ENCODE measurements around the gene FAM184A.
"Not testable (repeated sequence)": the region's sequence is repeated elsewhere in the genome, so short reads cannot be mapped to it uniquely, and the experiment has no call there.

The FAM184A gene, protein sequence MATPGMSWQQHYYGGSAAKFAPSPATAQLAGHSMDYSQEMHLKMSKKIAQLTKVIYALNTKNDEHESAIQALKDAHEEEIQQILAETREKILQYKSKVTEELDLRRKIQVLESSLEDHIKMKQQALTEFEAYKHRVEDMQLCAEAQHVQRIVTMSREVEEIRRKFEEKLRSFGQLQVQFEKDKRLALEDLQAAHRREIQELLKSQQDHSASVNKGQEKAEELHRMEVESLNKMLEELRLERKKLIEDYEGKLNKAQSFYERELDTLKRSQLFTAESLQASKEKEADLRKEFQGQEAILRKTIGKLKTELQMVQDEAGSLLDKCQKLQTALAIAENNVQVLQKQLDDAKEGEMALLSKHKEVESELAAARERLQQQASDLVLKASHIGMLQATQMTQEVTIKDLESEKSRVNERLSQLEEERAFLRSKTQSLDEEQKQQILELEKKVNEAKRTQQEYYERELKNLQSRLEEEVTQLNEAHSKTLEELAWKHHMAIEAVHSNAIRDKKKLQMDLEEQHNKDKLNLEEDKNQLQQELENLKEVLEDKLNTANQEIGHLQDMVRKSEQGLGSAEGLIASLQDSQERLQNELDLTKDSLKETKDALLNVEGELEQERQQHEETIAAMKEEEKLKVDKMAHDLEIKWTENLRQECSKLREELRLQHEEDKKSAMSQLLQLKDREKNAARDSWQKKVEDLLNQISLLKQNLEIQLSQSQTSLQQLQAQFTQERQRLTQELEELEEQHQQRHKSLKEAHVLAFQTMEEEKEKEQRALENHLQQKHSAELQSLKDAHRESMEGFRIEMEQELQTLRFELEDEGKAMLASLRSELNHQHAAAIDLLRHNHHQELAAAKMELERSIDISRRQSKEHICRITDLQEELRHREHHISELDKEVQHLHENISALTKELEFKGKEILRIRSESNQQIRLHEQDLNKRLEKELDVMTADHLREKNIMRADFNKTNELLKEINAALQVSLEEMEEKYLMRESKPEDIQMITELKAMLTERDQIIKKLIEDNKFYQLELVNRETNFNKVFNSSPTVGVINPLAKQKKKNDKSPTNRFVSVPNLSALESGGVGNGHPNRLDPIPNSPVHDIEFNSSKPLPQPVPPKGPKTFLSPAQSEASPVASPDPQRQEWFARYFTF

DNA sequence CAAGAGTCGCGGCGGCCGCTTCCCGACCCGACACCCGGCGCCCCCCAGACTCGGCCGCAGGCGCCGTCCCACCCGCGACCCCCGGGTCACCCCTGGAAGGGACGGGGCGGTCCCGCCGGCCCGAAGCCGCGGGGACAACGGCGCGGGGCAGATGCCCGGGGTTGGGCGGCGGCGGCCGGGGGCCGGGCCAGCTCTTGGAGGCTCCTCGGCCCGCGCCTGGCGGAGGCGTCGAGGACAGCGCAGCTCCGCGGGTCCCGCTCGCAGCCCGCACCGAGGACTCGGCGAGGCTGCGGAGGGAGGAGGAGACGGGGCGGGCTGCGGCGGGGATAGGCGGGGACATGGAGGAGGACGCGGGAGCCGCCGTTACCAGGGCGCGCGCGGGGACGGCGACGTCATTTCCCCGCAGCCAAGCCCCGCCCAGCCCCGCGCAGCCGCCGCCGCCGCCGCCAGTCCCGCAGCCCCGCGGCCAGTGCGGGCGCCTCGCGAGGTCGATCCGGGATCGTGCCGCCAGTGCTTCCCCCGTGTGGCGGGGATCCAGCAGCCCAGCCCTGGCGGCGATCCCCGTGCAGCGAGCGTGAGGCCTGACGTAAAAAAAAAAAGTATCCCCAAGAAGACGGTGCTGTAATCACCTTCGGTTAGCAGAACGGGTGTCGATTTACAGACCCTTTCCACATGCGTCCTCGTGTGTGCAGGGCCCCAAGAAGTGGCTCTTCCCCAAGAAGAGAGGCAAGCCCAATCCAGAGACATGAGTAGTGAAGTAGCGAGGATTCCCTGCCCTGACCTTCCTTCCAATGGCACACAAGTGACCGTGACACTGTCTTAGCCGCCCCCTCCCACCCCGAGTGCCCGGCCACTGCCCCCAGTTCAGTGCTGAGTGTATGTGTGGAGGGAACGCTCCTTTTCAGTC is at the start of gene FAM184A:
Gene FAM184A (minus strand): TSS at position 289 of the 907 bp plus-strand sequence. CDS start 365 bp downstream, outside the sequence.
- H3K4me3 ChIP-seq (ENCODE audit: low read depth, low read length), result peak within 1 kb of the TSS; percentile 58
- DNase-seq (ENCODE audit: low read depth), result peak; percentile 14

GRCh38 chr6:119127627-119128026 is 49.2 kb upstream of the FAM184A start:
- no peak overlapping the region for H3K4me3 ChIP-seq (ENCODE audit: low read depth, low read length)
- DNase-seq (ENCODE audit: low read depth), result no peak

GRCh38 chr6:119126826-119127225 is 48.4 kb upstream of the FAM184A start:
- no peak for DNase-seq (ENCODE audit: low read depth)
- H3K4me3 ChIP-seq (ENCODE audit: low read depth, low read length), result no peak overlapping the region

- DNase-seq (ENCODE audit: low read depth), result no peak
- H3K4me3 ChIP-seq (ENCODE audit: low read depth, low read length), result no peak overlapping the region
Measured at GRCh38 chr6:119126140-119126539, 47.7 kb upstream of the FAM184A start.

DNA sequence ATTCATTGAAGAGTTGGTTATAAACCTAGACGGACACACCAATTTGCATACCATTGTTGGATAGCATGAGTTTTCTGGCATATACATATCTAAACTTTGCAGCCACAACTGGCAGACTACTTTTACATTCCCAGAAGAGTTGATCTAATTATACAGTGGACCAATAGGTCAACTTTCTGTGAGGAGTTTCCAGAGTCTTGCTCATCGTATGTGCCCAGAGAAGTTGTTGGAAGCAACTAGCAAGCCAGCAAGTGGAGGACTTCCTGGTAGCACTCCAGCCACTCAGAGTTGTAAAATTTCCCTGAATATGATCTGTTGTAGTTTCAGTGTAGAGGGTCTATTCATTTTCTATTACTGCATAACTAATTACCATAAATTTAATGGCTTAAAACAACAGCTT is 47.1 kb upstream of the FAM184A start:
- H3K4me3 ChIP-seq (ENCODE audit: low read depth, low read length), result no peak overlapping the region
- DNase-seq (ENCODE audit: low read depth), result no peak

- DNase-seq (ENCODE audit: low read depth), result no peak
- no peak overlapping the region for H3K4me3 ChIP-seq (ENCODE audit: low read depth, low read length)
Measured at GRCh38 chr6:119124079-119124824, 45.8 kb upstream of the FAM184A start.

DNA sequence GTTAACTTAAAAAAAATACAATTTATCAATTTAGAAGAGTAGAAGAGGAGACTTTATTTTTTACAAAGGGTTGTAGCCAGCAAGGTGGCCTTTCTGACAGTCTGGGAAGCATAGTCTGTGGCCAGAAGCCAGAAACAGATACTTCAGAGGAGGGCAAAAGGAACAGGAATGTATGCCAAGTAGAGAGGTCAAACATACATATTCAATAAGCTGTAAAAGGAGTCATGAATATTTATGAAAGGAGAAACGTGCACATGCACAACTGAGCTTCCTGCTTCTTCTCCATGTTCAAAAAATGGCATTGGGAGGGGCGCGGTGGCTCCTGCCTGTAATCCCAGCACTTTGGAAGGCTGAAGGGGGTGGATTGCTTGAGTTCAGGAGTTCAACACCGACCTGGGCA is 43.9 kb upstream of the FAM184A start:
- no peak overlapping the region for H3K4me3 ChIP-seq (ENCODE audit: low read depth, low read length)
- DNase-seq (ENCODE audit: low read depth), result no peak

- H3K4me3 ChIP-seq (ENCODE audit: low read depth, low read length), result no peak overlapping the region
- DNase-seq (ENCODE audit: low read depth), result no peak
Measured at GRCh38 chr6:119121367-119121766, 42.9 kb upstream of the FAM184A start.

DNA sequence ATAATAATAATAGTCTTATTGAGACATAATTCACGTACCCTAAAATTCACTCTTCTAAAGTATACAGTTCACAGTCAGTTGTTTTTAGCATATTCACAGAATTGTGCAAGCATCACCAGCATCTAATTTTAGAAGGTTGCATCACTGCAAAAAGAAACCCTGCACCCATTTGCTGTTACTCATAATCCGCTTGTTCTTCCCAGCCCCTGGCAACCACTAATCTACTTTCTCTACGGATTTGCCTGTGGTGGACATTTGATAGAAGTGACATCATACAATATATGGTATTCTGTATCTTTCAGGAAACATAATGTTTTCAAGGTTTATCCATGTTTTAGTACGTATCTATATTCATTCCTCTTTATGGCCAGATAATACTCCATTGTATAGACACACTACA is 41.5 kb upstream of the FAM184A start:
- DNase-seq (ENCODE audit: low read depth), result peak; percentile 71

DNA sequence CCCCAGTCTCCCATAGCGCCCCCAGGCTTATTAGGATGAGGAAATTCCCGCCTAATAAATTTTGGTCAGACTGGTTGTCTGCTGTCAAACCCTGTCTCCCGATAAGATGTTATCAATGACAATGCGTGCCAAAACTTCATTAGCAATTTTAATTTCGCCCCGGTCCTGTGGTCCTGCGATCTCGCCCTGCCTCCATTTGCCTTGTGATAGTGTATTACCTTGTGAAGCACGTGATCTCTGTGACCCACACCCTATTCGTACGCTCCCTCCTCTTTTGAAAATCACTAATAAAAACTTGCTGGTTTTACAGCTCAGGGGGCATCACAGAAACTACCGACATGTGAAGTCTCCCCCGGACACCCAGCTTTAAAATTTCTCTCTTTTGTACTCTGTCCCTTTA is 40.6 kb upstream of the FAM184A start:
- not testable (repeated sequence) for H3K4me3 ChIP-seq (ENCODE audit: low read depth, low read length); DNase-seq (ENCODE audit: low read depth)

More for the DNA sequence above, 41.5 kb upstream of the FAM184A start:
- H3K4me3 ChIP-seq (ENCODE audit: low read depth, low read length), result no peak overlapping the region

DNA sequence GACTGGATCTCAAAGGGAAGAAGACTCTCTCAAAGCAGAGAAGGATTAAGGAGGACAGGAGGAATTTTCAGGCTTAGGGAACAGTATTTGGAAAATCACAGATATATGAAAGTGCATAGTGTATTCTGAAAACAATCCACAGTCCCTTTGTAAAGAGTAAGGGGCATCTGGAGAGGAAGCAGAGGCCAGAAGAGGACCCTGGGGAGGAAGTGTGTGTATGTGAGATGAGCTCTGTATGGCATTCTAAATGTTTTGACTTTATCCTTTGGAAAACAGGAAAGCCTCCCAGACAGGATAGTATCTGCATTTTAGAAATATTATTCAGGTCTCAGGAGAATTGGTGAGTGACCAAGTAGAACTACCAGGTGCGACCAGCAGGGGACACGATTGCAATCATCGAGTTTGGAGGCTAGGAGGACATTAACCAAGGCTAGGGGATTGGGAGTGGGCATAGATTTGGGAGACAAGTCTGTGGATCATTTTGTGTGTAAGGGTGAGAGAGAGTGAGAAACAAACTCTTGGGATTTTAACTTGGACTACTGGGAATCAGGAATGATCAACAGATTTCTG is 38.3 kb upstream of the FAM184A start:
- no peak overlapping the region for H3K4me3 ChIP-seq (ENCODE audit: low read depth, low read length)
- DNase-seq (ENCODE audit: low read depth), result no peak

GRCh38 chr6:119113961-119114360 is 35.5 kb upstream of the FAM184A start:
- no peak for DNase-seq (ENCODE audit: low read depth)
- H3K4me3 ChIP-seq (ENCODE audit: low read depth, low read length), result no peak overlapping the region

- no peak for DNase-seq (ENCODE audit: low read depth)
- no peak overlapping the region for H3K4me3 ChIP-seq (ENCODE audit: low read depth, low read length)
Measured at GRCh38 chr6:119112812-119113530, 34.5 kb upstream of the FAM184A start.

DNA sequence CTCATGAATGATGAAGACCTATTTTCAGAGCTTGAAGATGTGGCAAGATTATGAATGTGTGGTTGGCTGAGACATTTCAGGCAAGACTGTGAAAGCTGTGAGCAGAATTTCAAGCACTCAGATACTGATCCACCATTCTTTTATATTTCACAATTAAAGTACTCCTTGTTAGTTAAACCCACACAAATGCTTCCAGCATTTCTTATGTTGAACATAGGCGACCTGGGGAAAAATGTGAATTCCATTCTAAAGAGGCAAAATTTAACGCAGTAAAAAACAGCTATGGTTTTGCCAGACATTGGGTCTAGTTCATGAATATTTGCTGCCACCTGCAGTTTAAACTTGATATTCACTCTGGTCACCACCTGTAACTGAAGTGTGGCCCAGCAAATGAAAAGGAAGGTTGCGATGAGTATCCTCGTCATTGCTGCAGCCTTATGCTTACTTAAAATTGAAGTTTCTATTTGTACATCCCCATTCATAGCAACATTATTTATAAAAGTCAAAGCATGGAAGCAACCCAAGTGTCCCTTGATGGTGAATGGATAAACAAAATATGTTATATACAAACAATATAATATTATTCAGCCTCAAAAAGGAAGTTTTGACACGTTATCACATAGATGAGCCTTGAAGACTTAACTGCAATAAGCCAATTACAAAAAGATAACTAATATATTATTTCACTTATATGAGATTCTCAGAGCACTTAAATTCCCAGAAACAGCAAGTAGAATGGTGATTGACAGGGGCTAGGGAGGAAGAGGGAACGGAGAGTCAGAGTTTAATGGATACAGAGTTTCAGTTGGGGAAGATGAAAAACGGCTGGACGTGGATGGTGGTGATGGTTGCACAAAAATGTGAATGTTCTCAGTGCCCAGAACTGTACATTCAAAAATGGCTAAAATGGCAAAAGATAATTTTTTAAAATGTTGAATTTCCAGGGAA is 32.4 kb upstream of the FAM184A start:
- no peak for DNase-seq (ENCODE audit: low read depth)
- no peak overlapping the region for H3K4me3 ChIP-seq (ENCODE audit: low read depth, low read length)

- no peak overlapping the region for H3K4me3 ChIP-seq (ENCODE audit: low read depth, low read length)
- no peak for DNase-seq (ENCODE audit: low read depth)
Measured at GRCh38 chr6:119109654-119110325, 31.3 kb upstream of the FAM184A start.

- no peak for DNase-seq (ENCODE audit: low read depth)
- H3K4me3 ChIP-seq (ENCODE audit: low read depth, low read length), result no peak overlapping the region
Measured at GRCh38 chr6:119108076-119108475, 29.6 kb upstream of the FAM184A start.
